Gastroesophageal sphincter (tissue), 4 donors: ENCODE results near the gene PEX10. TPM values are rescaled to one million over a fixed set of nuclear protein-coding genes. Genes with fewer than 3 reads are reported as not detected.
A peak's percentile ranks its signal among the peaks of the same experiment; 100 is the strongest.

Source experiments
- ATAC-seq: fragments of 150-250 bp; one replicate; pipeline ENCODE4 v1.9.1; 2016; ENCODE audit warnings: mild to moderate bottlenecking, moderate library complexity
- H3K27ac ChIP-seq, 4 donors: fragments of 200-600 bp; sonication (generic) in 3 of 4; 1 replicate in 3 of 4; 2 replicates in 1 of 4; pipeline ENCODE4 v1.5.1; 2016 to 2019
- H3K27me3 ChIP-seq: fragments of 200-600 bp; sonication (generic); one replicate; pipeline ENCODE4 v1.5.1; 2019
- H3K36me3 ChIP-seq, 2 donors: fragments of 200-600 bp; sonication (generic); one replicate each; pipeline ENCODE4 v1.5.1; 2019; ENCODE audit warnings: control low read depth in 1 of 2
- H3K4me1 ChIP-seq, 3 donors: fragments of 200-600 bp; sonication (generic); 1 replicate in 2 of 3; 2 replicates in 1 of 3; pipeline ENCODE4 v1.5.1; 2016 to 2019; ENCODE audit warnings: control low read depth in 2 of 3
- H3K4me3 ChIP-seq, 2 donors: fragments of 200-600 bp; sonication (generic); one replicate each; pipeline ENCODE4 v1.5.1; 2019; ENCODE audit warnings: mild to moderate bottlenecking in 1 of 2, moderate library complexity in 1 of 2
- H3K9me3 ChIP-seq, 3 donors: fragments of 200-600 bp; sonication (generic); one replicate each; pipeline ENCODE4 v1.5.1; 2017 to 2019; ENCODE audit warnings: control low read depth in 2 of 3
- CTCF ChIP-seq, 4 experiments: fragments of 200-600 bp in 2 of 4; fragments of 450-650 bp in 2 of 4; sonication (generic) in 1 of 4; IDR thresholded peaks; one replicate each; pipeline ENCODE4 v1.5.1; 2017 to 2019; ENCODE audit warnings: antibody characterized with exemption in 4 of 4, mild to moderate bottlenecking in 2 of 4, moderate library complexity in 2 of 4
- EP300 ChIP-seq: sonication (generic); formaldehyde crosslinking; IDR thresholded peaks from one replicate; pipeline ENCODE4 v1.6.1; 2017; ENCODE audit warnings: antibody characterized with exemption, mild to moderate bottlenecking
- POLR2A ChIP-seq, 2 donors: fragments of 450-650 bp; IDR thresholded peaks; one replicate each; pipeline ENCODE4 v1.6.1; 2017; ENCODE audit warnings: antibody characterized with exemption in 2 of 2, mild to moderate bottlenecking in 2 of 2, moderate library complexity in 1 of 2
- POLR2AphosphoS5 ChIP-seq: sonication (generic); formaldehyde crosslinking; IDR thresholded peaks from one replicate; pipeline ENCODE4 v1.6.1; 2017; ENCODE audit warnings: antibody characterized with exemption
- WGBS, 2 donors: methylation state at CpG; one replicate each; pipeline ENCODE4 v1.1.5; 2018; ENCODE audit warnings: low coverage in 1 of 2; 5-methylcytosine and 5-hydroxymethylcytosine counted together
- total RNA-seq, 4 donors: library from RNA; depleted of rRNA; stranded (reverse); fragments of >200 nt; gene quantifications; one replicate each; pipeline ENCODE4 v1.1.0, GENCODE V29; 2016

PEX10 gene
- total RNA-seq, 4 donors from 2014 or later, result 18.2 to 30.0 (median 21.6) TPM

- WGBS, 2 donors, result 73% methylated on average over 5 of the region's 23 CpGs; no CpG with 5 or more reads in 1 of the 2 donors
- no peak for ATAC-seq
- no peaks in the 10 kb centered on the region for H3K27me3 ChIP-seq
- H3K9me3 ChIP-seq, result no peaks in the 10 kb centered on the region
- H3K36me3 ChIP-seq, result peaks cover 0 to 100% of the 10 kb centered on the region in 2 donors
- H3K27ac ChIP-seq, result no peak overlapping the region
- H3K4me1 ChIP-seq, result no peaks in the 10 kb centered on the region
- no peak overlapping the region for H3K4me3 ChIP-seq
- TF ChIP-seq EP300 (no peak), CTCF (IDR thresholded peaks at IDR 0.05) (no peak), POLR2A (IDR thresholded peaks at IDR 0.05) (no peak), POLR2AphosphoS5 (no peak)
These were observed 9.9 kb downstream of the PEX10 start for GRCh38 chr1:2402420-2402819.

GRCh38 chr1:2400950-2401649 lies 11.3 kb downstream of the PEX10 start:
- H3K27me3 ChIP-seq, result no peaks in the 10 kb centered on the region
- TF ChIP-seq EP300 (no peak), CTCF (IDR thresholded peaks at IDR 0.05) (no peak), POLR2AphosphoS5 (no peak)
- H3K27ac ChIP-seq, result peak overlapping the region in 1 of 4 donors; percentile 29
- no peak overlapping the region for H3K4me3 ChIP-seq
- 90 to 96% methylated on average over 3 to 7 of the region's 14 CpGs for WGBS, 2 donors
- ATAC-seq, result no peak
- peaks cover 0 to 100% of the 10 kb centered on the region in 2 donors for H3K36me3 ChIP-seq
- H3K4me1 ChIP-seq, result no peaks in the 10 kb centered on the region
- H3K9me3 ChIP-seq, result no peaks in the 10 kb centered on the region

GRCh38 chr1:2400576-2400909 lies 11.8 kb downstream of the PEX10 start:
- ATAC-seq, result no peak
- peak overlapping the region in 1 of 4 donors; percentile 29 for H3K27ac ChIP-seq
- peaks cover 0 to 100% of the 10 kb centered on the region in 2 donors for H3K36me3 ChIP-seq
- H3K27me3 ChIP-seq, result no peaks in the 10 kb centered on the region
- no peak overlapping the region for H3K4me3 ChIP-seq
- no peaks in the 10 kb centered on the region for H3K9me3 ChIP-seq
- no peaks in the 10 kb centered on the region for H3K4me1 ChIP-seq
- no peak for TF ChIP-seq CTCF (IDR thresholded peaks at IDR 0.05)
- no peak for TF ChIP-seq POLR2A (IDR thresholded peaks at IDR 0.05)
- no peak for TF ChIP-seq POLR2AphosphoS5
- no peak for TF ChIP-seq EP300
- WGBS, 2 donors, result 73 to 81% methylated on average over 4 to 7 of the region's 10 CpGs

- peaks cover 0 to 100% of the 10 kb centered on the region in 2 donors for H3K36me3 ChIP-seq
- H3K9me3 ChIP-seq, result no peaks in the 10 kb centered on the region
- no peak overlapping the region for H3K27ac ChIP-seq
- H3K4me3 ChIP-seq, result no peak overlapping the region
- H3K27me3 ChIP-seq, result no peaks in the 10 kb centered on the region
- ATAC-seq, result no peak
- peaks cover 0 to 3% (median 0%) of the 10 kb centered on the region in 3 donors for H3K4me1 ChIP-seq
- 89 to 96% methylated on average over 6 to 8 of the region's 22 CpGs for WGBS, 2 donors
- TF ChIP-seq POLR2AphosphoS5 (no peak), CTCF (IDR thresholded peaks at IDR 0.05) (no peak), POLR2A (IDR thresholded peaks at IDR 0.05) (no peak), EP300 (no peak)
These were observed 12.3 kb downstream of the PEX10 start for GRCh38 chr1:2399890-2400575.

GRCh38 chr1:2398871-2399270 lies 13.5 kb downstream of the PEX10 start:
- Histone ChIP-seq H3K27me3 (no peaks in the 10 kb centered on the region), H3K4me1 (peaks cover 0 to 15% (median 11%) of the 10 kb centered on the region in 3 donors), H3K36me3 (peaks cover 0 to 100% of the 10 kb centered on the region in 2 donors), H3K9me3 (no peaks in the 10 kb centered on the region), H3K4me3 (no peak overlapping the region), H3K27ac (no peak overlapping the region)
- no peak for ATAC-seq
- TF ChIP-seq CTCF (IDR thresholded peaks at IDR 0.05), result no peak
- TF ChIP-seq POLR2A (IDR thresholded peaks at IDR 0.05), result no peak
- WGBS, 2 donors, result 80% methylated on average over 1 of the region's 7 CpGs; no CpG with 5 or more reads in 1 of the 2 donors
